Right ventricle myocardium superior (tissue), 1 donor: ENCODE data around the gene OR6N2. TPM values are rescaled to one million over a fixed set of nuclear protein-coding genes. Genes with fewer than 3 reads are reported as not detected.

Source experiments
- ATAC-seq: fragments of 200-7000 bp; cut with Tn5 transposase; one replicate; pipeline ENCODE4 v1.9.1; 2020; ENCODE audit warnings: mild to moderate bottlenecking; ENCODE audit not compliant: poor library complexity
- DNase-seq: peaks from one replicate; pipeline ENCODE4 v3.0.0-alpha.2; 2020
- intact Hi-C: fragments of 100-400 bp; cut with DNase I; formaldehyde crosslinking; loops from one replicate; pipeline ENCODE4 v1.11.2; 2022
- total RNA-seq: library from RNA; stranded (reverse); fragmentation: NEBNext Ultra II Directional; extraction: Animal tissue kit (Norgen Biotek cat#: 25700); gene quantifications from one replicate; pipeline ENCODE4 v1.2.1, GENCODE V29; 2021
- donor health status: DM: no; HTN: yes; CAD: no; lungs with severe emphysema.

OR6N2 gene
- total RNA-seq, 1 donor from 2014 or later, result not detected

GRCh38 chr1:158793604-158794003, 12.6 kb upstream of the OR6N2 start:
- DNase-seq, result no peak
- ATAC-seq, result no peak

GRCh38 chr1:158771950-158772866, 8.8 kb downstream of the OR6N2 start, which contains the start of gene OR6N1:
Gene OR6N1 (minus strand): TSS chr1:158772195. CDS start chr1:158766682, 5,513 bp downstream.
- intact Hi-C loops, result no loop called here
- ATAC-seq, result no peak
- DNase-seq, result no peak

More at GRCh38 chr1:158793604-158794003, 12.6 kb upstream of the OR6N2 start:
- intact Hi-C loops, result no loop called here

- ATAC-seq (no peak), DNase-seq (no peak)
- intact Hi-C loops, result no loop called here
These were observed 26.6 kb downstream of the OR6N2 start, which contains the start of gene OR6K6 for GRCh38 chr1:158754420-158754819. Gene OR6K6 (plus strand): TSS chr1:158754720. CDS start chr1:158754888, 168 bp downstream.

- DNase-seq (no peak), ATAC-seq (no peak)
- intact Hi-C loops, result no loop called here
These were observed 28.8 kb downstream of the OR6N2 start for GRCh38 chr1:158752155-158752712.

- ATAC-seq (no peak), DNase-seq (no peak)
- intact Hi-C loops, result no loop called here
These were observed 45.2 kb downstream of the OR6N2 start for GRCh38 chr1:158735848-158736247.

- intact Hi-C loops, result no loop called here
- DNase-seq (no peak), ATAC-seq (no peak)
These were observed 48.5 kb downstream of the OR6N2 start for GRCh38 chr1:158732524-158732923.

GRCh38 chr1:158731707-158732106, 49.3 kb downstream of the OR6N2 start:
- DNase-seq (no peak), ATAC-seq (no peak)
- intact Hi-C loops, result no loop called here

- ATAC-seq (no peak), DNase-seq (no peak)
- intact Hi-C loops, result no loop called here
These were observed 50.6 kb downstream of the OR6N2 start for GRCh38 chr1:158730453-158730852.

GRCh38 chr1:158728510-158729225, 52.3 kb downstream of the OR6N2 start:
- DNase-seq (no peak), ATAC-seq (no peak)
- intact Hi-C loops, result no loop called here

GRCh38 chr1:158724442-158724841, 56.6 kb downstream of the OR6N2 start:
- DNase-seq, result no peak
- intact Hi-C loops, result no loop called here
- no peak for ATAC-seq

Other genes starting within 250 kb of the OR6N2 start
- gene OR6Y1, start 226.8 kb downstream of the OR6N2 start, total RNA-seq, result not detected
- not detected for gene OR6P1, start 210.6 kb downstream of the OR6N2 start, total RNA-seq
- not detected for gene OR10X1, start 201.3 kb downstream of the OR6N2 start, total RNA-seq
- not detected for gene OR10Z1, start 175.9 kb downstream of the OR6N2 start, total RNA-seq
- gene SPTA1, start 94.5 kb downstream of the OR6N2 start, total RNA-seq, result not detected
- not detected for gene OR6K2, start 80.6 kb downstream of the OR6N2 start, total RNA-seq
- gene OR6K3, start 60.5 kb downstream of the OR6N2 start, total RNA-seq, result not detected
- gene OR6K6, start 26.5 kb downstream of the OR6N2 start, total RNA-seq, result not detected
- not detected for gene OR6N1, start 9.0 kb downstream of the OR6N2 start, total RNA-seq
- gene MNDA, start 50.1 kb upstream of the OR6N2 start, total RNA-seq, result 2.9 TPM
- 0.22 TPM for gene PYHIN1, start 150.3 kb upstream of the OR6N2 start, total RNA-seq
- gene IFI16, start 228.7 kb upstream of the OR6N2 start, total RNA-seq, result 21.1 TPM